ENCODE measurements around the gene MEF2D.
A peak's percentile ranks its signal among the peaks of the same experiment; 100 is the strongest.

MEF2D gene

DNA sequence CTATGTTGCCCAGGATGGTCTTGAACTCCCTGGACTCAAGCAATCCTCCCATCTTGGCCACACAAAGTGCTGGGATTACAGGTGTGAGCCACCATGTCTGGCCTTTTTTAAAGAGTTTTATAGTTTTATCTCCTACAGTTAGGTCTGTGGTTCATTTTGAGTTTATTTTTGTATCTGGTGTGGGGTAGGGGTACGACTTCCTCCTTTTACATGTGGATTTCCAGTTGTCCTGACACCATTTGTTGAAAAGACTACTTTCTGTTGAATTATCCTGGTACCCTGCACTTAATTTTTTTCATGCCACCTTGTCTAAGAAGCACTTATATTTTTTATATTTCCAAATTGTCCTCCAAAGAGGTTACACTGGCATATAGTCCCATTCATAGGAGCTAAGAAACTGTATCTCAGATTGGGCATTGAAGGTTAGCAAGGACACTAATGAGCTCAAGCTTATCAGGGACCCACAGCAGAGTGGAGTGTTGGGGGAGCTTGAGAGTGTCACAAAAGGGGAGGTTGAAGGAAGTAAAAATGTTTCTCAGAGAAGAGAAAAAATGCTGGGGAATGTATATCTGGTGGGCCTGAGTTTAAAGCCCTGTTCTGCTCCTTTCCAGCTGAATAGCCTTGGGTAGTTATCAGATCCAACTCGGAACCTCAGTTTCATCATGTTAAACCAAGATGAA, 23.4 kb upstream of the MEF2D start:
- no peak for DNase-seq

DNA sequence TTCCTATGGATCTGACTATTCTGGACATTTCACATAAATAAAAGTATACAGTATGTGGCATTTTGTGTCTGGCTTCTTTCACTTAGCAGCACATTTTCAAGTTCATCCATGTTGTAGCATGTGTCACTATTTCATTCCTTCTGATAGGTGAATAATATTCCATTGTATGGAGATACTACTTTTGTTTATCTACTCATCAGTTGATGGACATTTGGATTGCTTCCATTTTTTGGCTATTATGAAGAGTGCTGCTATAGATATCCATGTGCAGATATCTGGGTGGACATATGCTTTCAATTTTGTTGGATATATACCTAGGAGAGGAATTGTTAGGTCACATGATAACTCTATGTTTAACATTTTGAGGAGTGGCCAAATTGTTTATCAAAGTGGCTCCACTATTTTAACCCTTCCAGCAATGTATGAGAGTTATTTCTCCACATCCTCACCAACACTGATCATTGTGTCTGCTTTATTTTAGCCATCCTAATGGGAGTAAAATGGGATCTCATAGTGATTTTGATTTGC, 21.9 kb upstream of the MEF2D start:
- DNase-seq = no peak

DNA sequence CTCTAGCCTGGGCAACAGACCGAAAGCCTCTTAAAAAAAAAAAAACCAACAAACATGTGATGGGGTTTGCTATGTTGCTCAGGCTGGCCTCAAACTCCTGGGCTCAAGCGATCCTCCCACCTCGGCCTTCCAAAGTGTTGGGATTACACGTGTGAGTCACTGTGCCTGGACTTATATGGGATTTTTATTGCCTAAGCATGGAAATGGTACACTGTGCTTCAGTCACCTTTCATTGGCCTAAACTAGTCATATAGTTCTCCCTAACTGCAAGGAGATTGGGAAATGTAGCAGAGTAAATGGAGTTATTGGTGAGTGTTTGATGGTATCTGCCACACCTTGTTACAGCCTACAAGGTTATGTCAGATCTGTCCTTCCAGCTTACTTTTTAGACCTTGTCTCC, 17.2 kb upstream of the MEF2D start:
- no peak for DNase-seq

DNA sequence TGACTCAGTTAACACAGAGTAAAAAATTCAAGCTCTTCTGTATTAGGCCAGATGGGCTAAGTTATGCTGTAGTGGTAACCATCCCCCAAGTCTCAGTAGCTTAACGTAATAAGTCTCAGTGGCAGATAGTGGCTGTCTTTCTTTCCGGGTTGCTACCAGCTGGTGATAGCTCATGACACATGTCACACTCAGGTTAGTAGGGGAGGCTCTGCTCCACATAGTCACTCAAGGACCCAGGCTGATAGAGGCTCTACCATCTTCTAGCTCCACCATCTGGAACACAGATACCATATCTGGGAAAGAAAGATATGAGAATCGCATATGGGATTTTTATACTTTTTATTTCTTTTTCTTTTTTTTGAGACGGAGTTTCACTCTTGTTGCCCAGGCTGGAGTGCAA, 16.2 kb upstream of the MEF2D start:
- DNase-seq = no peak

DNA sequence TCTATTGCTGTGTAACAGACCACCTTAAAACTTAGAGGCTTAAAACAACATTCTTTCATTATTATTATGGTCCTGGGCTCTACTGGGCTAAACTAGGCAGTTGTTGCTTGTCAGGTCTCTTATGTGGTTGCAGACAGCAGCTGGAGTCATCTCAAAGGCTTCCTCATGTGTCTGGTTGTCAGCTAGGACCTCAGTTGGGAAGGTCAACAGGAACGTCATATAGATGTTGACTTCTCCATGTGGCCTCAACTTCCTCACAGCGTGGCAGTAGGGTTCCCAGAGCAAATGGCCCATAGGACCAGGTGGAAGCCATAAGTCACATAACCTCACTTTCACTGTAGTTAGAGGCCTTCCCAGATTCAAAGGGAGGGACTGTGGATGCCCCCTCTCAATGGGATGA, 15.4 kb upstream of the MEF2D start:
- no peak for DNase-seq

GRCh38 chr1:156513185-156513584, 12.6 kb upstream of the MEF2D start:
- DNase-seq = no peak

GRCh38 chr1:156511644-156512043, 11.1 kb upstream of the MEF2D start:
- no peak for DNase-seq

DNA sequence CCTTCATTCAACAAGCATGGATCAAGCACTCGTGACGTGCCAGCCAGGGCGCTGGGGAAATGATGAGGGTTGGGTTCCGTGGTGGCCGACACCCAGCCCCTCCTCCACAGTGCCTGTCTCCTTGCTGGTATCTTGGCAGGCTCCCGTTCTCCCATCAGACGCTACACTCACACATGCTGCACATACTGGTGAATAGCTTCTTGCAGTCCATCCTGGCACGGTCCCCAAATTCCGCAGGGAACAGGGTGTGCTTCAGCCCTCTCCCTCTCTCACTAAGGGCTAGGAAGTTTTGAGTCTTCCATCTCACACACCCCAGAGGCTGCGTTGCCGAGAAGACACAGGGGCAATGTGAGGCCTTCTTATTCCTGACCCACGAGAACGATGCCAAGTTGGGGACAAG, 10.1 kb upstream of the MEF2D start:
- no peak for DNase-seq

DNA sequence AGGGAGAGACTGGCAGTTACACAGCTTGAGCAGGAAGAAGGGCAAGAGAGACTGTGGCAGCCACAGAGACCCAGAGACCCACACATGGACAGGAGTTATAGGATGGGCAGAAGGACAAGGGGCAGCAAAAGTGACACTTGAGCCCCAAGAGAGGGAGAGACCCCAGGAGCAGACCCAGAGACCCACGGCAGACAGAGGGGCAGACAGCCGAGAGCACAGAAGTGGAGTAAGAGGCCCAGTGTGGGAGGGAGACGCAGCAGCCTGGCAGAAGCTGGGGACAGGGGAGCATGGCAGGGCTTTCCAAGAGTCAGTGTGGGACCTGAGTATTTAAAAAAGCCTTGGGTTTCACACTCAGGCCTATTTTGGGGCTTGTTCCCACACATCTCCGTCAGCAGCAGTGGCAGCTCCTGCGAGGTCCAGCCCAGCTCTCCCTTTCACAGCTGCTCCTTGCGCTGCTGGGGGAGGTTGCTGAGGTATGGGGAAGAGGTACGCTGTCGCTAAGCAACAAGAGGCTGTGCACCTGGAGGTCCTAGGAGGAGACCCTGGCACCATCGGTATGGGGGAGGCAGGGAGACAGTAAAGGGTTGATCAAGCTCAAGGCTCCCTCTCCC, 9.0 kb upstream of the MEF2D start:
- no peak for DNase-seq

DNA sequence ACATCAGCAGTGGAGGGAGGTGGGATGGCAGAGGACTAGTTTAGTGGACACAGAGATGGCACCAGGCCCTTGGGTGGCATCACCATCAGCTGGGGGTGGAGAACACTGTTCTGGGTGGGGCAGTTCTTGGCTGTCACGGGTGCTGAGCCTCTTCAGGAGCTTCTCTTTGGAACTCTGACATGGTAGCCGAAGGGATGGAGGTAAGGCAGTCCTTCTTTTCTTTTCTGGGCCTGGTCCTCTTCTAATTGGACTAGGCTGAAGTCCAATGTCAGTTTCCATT, 8.3 kb upstream of the MEF2D start:
- no peak for DNase-seq

DNA sequence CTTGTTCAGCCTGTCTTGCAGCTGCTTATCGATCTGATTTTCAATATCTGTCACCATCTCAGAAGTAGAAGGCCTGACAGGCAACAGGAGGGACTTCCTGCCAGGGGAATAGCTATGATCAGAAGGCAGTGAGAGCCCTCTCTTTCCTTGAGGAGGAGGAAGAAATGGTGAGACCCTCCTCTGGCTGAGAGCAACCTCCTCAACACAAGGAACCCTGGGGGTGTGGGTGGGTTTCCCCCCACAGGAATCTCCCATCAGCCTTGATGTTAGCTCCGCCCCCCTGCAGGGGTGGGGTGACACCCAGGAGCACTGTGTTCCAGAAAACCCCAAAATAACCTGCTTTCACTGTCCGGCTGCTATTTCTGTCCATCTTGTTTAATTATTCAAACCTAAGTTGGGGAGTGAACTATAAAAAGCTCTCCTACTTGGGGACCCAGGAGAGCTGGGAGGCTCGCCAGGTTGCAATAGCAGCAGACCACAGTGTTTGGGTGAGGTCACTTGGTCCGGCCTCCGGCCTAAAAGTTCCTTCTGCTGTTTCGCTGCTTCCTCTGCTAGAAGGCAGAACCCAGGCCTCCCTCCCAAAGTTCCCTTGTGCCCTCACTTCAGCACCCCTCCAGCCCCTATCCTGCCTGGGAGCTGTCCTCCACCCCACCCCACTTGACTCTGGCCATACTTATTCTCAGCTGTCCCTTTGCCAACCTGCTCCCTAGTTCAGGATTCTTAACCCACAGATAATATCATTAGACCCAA, 7.8 kb upstream of the MEF2D start:
- DNase-seq = peak in 1 of 2 experiments; percentile 23

GRCh38 chr1:156506450-156506849, 5.9 kb upstream of the MEF2D start:
- no peak for DNase-seq

GRCh38 chr1:156505679-156506298, 5.2 kb upstream of the MEF2D start:
- DNase-seq = no peak

- peak; percentile 96 to 98 for DNase-seq
Observed at GRCh38 chr1:156504821-156505678, 4.5 kb upstream of the MEF2D start.

DNA sequence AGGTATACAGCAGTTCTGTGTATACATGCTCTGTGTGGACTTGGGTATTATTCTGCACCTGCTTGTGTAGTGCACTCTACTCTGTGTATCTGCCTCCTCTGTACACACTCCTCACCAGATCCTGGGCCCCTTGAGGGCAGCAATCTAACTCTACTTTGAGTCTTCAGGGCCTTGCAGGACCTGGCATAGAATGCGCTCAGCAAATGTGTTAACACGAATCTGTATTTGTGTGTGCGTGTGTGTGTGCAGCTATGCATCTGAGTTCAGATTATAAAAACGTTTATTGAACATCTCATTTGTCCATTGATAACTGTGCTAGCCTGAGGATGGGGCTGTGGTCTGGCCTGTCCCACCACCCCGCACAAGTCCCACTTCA, 3.9 kb upstream of the MEF2D start:
- DNase-seq = no peak

DNA sequence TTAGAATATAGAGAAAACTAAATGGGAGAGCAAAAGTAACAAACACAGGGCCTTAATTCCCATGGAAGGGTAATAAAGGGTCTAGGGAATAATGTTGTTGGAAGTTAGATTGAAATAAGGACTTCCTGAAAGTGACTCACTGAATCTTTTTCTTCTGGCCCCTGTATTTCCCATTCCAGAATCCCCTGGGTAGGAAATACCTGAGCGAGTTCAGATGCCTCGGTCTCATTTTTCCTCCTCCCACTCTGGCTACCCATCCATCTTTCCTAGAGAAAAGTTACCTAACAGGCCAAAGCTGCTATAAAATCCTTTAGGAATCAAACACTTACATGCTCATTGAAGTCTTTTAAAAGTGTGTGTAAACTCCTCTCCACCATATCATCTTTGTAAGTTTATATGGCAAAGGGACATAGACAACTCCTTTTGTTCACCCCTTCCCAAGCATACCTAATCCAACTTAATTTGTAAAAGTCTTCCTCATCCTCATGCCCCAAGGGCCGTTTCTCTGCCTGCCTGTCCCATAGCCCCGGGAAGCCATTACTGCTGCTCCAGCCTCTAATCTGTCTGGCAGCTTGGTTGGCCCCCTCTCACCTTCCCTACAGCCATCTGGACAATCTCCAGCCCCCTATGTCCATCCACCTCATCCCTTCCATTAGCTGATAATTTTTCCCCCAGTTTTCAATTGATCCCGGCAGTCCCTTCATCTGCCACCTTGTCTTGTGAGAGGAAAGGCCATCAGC, 3.3 kb upstream of the MEF2D start:
- no peak for DNase-seq

GRCh38 chr1:156502894-156503697, 2.5 kb upstream of the MEF2D start:
- DNase-seq = no peak

DNA sequence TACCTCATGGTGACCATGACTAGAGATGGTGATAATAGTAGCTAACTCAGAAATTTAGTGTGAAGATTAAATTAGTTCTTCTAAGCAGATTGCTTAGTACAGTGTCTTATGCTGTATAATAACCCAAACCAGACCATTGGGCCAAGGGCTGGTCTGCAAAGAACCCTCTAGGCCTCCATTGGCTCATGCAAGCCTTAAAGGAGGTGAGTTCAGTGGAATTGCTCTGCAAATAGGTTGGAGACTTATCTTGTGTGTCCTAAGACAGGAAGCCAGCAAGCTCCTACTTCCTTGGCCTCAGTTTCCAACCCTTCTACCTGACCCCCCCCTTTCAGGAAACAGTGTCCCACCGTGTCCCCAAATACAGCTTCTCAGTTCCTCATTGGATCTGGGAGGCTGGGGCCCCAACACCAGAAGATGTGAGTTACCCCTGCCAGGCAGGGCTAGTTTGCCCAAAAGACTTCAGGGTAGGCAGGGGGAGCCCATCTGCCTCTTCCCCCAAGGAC, 1.9 kb upstream of the MEF2D start:
- no peak for DNase-seq

GRCh38 chr1:156500793-156501506, 375 bp upstream of the MEF2D start:
- peak; percentile 91 to 97 for DNase-seq

DNA sequence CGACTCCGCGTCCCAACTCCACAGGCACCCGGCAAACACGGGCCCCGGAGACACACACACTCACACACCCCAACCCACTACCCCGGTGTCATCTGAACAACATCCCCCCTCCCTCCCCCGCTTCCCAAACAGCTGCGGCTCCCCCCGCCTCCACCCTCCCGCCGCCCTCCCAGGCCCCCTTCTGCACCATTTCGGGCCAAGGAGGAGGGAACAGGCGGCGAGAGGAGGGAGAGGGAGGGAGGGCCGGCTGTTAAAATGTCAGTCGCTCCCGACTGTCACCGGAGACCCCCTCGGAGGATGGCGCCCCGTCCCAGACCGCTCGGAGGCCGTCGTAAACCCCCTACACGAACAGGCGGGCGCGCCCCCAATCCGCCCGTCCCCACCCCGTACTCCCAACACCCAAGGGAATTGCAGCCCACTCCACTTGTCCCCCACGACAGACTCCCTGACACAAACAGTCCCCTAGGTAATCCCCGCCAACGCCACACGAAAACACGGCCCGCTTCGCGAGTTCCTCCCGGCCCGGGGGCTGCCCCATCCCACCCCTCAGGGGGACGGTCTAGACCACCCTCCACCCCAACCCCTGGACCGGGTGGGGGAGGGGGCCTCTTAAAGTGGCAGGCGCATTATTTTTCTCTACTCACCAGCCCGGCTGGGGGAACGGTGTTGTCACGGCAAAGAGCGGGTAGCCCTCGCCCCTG, 583 bp downstream of the MEF2D start:
- DNase-seq = peak; percentile 42 to 44

Data from stimulated activated CD4-positive, alpha-beta T cell treated with anti-CD3 and anti-CD28 coated beads, Interleukin-4, amount 100 ng/mL, for 4 hours (primary cell).